NCI-H1105 (cell line): ENCODE measurements around the gene RBMY1J.
"Not testable (repeated sequence)": the region's sequence is repeated elsewhere in the genome, so short reads cannot be mapped to it uniquely, and the experiment has no call there.

Source experiments
- DNase-seq: peaks from one replicate; lab custom pipeline; 2025; lab: John Stamatoyannopoulos, UW

Gene RBMY1J

GRCh38 chrY:22403110-22403509 is at the start of gene RBMY1J:
TSS of gene RBMY1J (plus strand) at chrY:22403410. CDS start at chrY:22405448, 2,038 bp downstream.
- not testable (repeated sequence) for DNase-seq

DNA sequence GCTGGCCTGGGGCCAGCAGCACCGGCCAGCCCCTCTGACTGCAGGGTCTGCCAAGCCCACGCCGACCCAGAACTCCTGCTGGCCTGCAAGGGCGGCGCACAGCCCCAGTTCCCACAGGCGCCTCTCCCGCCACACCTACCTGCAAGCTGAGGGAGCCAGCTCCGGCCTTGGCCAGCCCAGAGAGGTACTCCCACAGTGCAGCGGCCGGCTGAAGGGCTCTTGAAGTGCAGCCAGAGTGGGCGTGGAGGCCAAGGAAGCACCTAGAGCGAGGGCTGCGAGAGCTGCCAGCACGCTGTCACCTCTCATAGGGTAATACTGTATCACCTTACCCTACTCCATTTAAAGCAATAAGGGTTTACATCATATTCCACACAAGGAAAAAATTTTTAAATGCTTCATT is 35.8 kb upstream of the RBMY1J start:
- DNase-seq = no peak

- DNase-seq = no peak
These were observed 32.6 kb upstream of the RBMY1J start for GRCh38 chrY:22370623-22371022.

DNA sequence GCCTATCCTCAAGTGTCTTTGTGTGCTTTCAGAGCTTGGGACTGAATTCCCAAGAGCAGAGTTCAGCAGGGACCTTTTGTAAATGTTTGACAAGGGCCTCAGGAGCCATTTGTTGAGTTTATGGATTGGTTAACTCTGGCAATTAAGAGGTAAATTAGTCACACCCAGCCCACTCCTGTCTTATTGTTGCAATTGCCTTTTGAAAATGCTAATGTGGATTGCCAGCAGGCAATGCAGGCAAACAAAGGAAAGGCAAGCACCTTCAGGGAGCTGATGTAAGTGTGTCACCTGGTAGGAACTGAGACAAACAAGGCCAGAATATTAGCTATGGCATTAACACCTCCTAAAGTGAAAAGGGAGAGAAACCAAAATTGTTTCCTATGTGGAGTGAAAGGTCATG is 29.7 kb upstream of the RBMY1J start:
- no peak for DNase-seq

- not testable (repeated sequence) for DNase-seq
These were observed 41.6 kb downstream of the RBMY1J start for GRCh38 chrY:22444718-22445396.

GRCh38 chrY:22455522-22455921 is 52.3 kb downstream of the RBMY1J start:
- DNase-seq = not testable (repeated sequence)

GRCh38 chrY:22461962-22462361 is 58.8 kb downstream of the RBMY1J start:
- DNase-seq = not testable (repeated sequence)
